Rectal smooth muscle tissue (tissue), 1 donor: ENCODE measurements around the gene BRME1.
"Not testable (repeated sequence)": the region's sequence is repeated elsewhere in the genome, so short reads cannot be mapped to it uniquely, and the experiment has no call there.

ENCODE experiments used
- H3K27ac ChIP-seq: one replicate; pipeline ENCODE4 v1.7.0; 2013; ENCODE audit warnings: low read depth, low read length, inconsistent platforms
- H3K27me3 ChIP-seq: one replicate; pipeline ENCODE4 v1.7.0; 2013; ENCODE audit warnings: low read length; ENCODE audit not compliant: control insufficient read depth, insufficient read depth
- H3K36me3 ChIP-seq: one replicate; pipeline ENCODE4 v1.7.0; 2013; ENCODE audit warnings: low read length; ENCODE audit not compliant: control insufficient read depth, insufficient read depth
- H3K4me1 ChIP-seq: one replicate; pipeline ENCODE4 v1.7.0; 2013; ENCODE audit warnings: low read length; ENCODE audit not compliant: control insufficient read depth, insufficient read depth
- H3K4me3 ChIP-seq: one replicate; pipeline ENCODE4 v1.7.0; 2013; ENCODE audit warnings: low read length
- H3K9ac ChIP-seq: one replicate; pipeline ENCODE4 v1.7.0; 2013; ENCODE audit warnings: low read length

The BRME1 gene

GRCh38 chr19:13935765-13936510 lies 30.0 kb upstream of the BRME1 start:
- Histone ChIP-seq H3K27ac (no peak overlapping the region), H3K4me3 (no peak overlapping the region)

GRCh38 chr19:13934785-13935109 lies 28.8 kb upstream of the BRME1 start:
- Histone ChIP-seq H3K9ac (no peak overlapping the region), H3K4me1 (no peaks in the 10 kb centered on the region), H3K27ac (no peak overlapping the region), H3K4me3 (no peak overlapping the region), H3K27me3 (peaks cover 4% of the 10 kb centered on the region), H3K36me3 (no peaks in the 10 kb centered on the region)

More at GRCh38 chr19:13935765-13936510, 30.0 kb upstream of the BRME1 start:
- no peaks in the 10 kb centered on the region for H3K4me1 ChIP-seq
- peaks cover 4% of the 10 kb centered on the region for H3K27me3 ChIP-seq
- no peaks in the 10 kb centered on the region for H3K36me3 ChIP-seq
- H3K9ac ChIP-seq: no peak overlapping the region

- peaks cover 4% of the 10 kb centered on the region for H3K27me3 ChIP-seq
- no peak overlapping the region for H3K27ac ChIP-seq
- no peak overlapping the region for H3K4me3 ChIP-seq
- H3K9ac ChIP-seq: no peak overlapping the region
- peaks cover 4% of the 10 kb centered on the region for H3K36me3 ChIP-seq
- no peaks in the 10 kb centered on the region for H3K4me1 ChIP-seq
Observed at GRCh38 chr19:13932911-13933393, 27.0 kb upstream of the BRME1 start.

- Histone ChIP-seq H3K36me3 (peaks cover 7% of the 10 kb centered on the region), H3K4me1 (no peaks in the 10 kb centered on the region), H3K27ac (no peak overlapping the region), H3K27me3 (peaks cover 2% of the 10 kb centered on the region), H3K4me3 (no peak overlapping the region), H3K9ac (no peak overlapping the region)
Observed at GRCh38 chr19:13932149-13932637, 26.3 kb upstream of the BRME1 start.

GRCh38 chr19:13931391-13932148 lies 25.7 kb upstream of the BRME1 start:
- Histone ChIP-seq H3K9ac (no peak overlapping the region), H3K27ac (no peak overlapping the region), H3K36me3 (peaks cover 10% of the 10 kb centered on the region), H3K4me1 (no peaks in the 10 kb centered on the region), H3K27me3 (peaks cover 2% of the 10 kb centered on the region), H3K4me3 (no peak overlapping the region)

GRCh38 chr19:13930402-13930801 lies 24.5 kb upstream of the BRME1 start:
- Histone ChIP-seq H3K36me3 (peaks cover 10% of the 10 kb centered on the region), H3K27me3 (no peaks in the 10 kb centered on the region), H3K4me3 (no peak overlapping the region), H3K9ac (no peak overlapping the region), H3K27ac (no peak overlapping the region), H3K4me1 (no peaks in the 10 kb centered on the region)

- Histone ChIP-seq H3K36me3 (peaks cover 10% of the 10 kb centered on the region), H3K4me1 (no peaks in the 10 kb centered on the region), H3K4me3 (no peak overlapping the region), H3K9ac (no peak overlapping the region), H3K27me3 (no peaks in the 10 kb centered on the region), H3K27ac (no peak overlapping the region)
Observed at GRCh38 chr19:13929956-13930355, 24.0 kb upstream of the BRME1 start.

- Histone ChIP-seq H3K9ac (no peak overlapping the region), H3K36me3 (peaks cover 12% of the 10 kb centered on the region)
Observed at GRCh38 chr19:13929340-13929739, 23.4 kb upstream of the BRME1 start.

GRCh38 chr19:13926715-13927114 lies 20.8 kb upstream of the BRME1 start:
- Histone ChIP-seq H3K4me1 (no peaks in the 10 kb centered on the region), H3K27me3 (no peaks in the 10 kb centered on the region), H3K36me3 (peaks cover 26% of the 10 kb centered on the region), H3K4me3 (no peak overlapping the region), H3K27ac (no peak overlapping the region), H3K9ac (no peak overlapping the region)

More at GRCh38 chr19:13929340-13929739, 23.4 kb upstream of the BRME1 start:
- no peak overlapping the region for H3K27ac ChIP-seq
- H3K4me1 ChIP-seq: no peaks in the 10 kb centered on the region
- no peak overlapping the region for H3K4me3 ChIP-seq
- H3K27me3 ChIP-seq: no peaks in the 10 kb centered on the region

GRCh38 chr19:13926010-13926409 lies 20.1 kb upstream of the BRME1 start:
- H3K27me3 ChIP-seq: no peaks in the 10 kb centered on the region
- no peak overlapping the region for H3K9ac ChIP-seq
- no peak overlapping the region for H3K27ac ChIP-seq
- no peak overlapping the region for H3K4me3 ChIP-seq
- no peaks in the 10 kb centered on the region for H3K4me1 ChIP-seq
- H3K36me3 ChIP-seq: peaks cover 32% of the 10 kb centered on the region

GRCh38 chr19:13923194-13923987 lies 17.5 kb upstream of the BRME1 start:
- Histone ChIP-seq H3K4me3 (no peak overlapping the region), H3K27ac (no peak overlapping the region), H3K36me3 (peaks cover 41% of the 10 kb centered on the region), H3K9ac (no peak overlapping the region), H3K27me3 (no peaks in the 10 kb centered on the region), H3K4me1 (no peaks in the 10 kb centered on the region)

GRCh38 chr19:13922118-13922517 lies 16.2 kb upstream of the BRME1 start:
- not testable (repeated sequence) for H3K4me1 ChIP-seq, H3K9ac ChIP-seq, H3K27me3 ChIP-seq, H3K27ac ChIP-seq, H3K4me3 ChIP-seq
- peaks cover 37% of the 10 kb centered on the region for H3K36me3 ChIP-seq
